ENCODE measurements around the gene GABPB2. TPM values are rescaled to one million over a fixed set of nuclear protein-coding genes. Genes with fewer than 3 reads are reported as not detected.

Gene GABPB2
- total and polyA plus RNA-seq, 4 donors: 0.94 to 13.3 (median 4.4) TPM

DNA sequence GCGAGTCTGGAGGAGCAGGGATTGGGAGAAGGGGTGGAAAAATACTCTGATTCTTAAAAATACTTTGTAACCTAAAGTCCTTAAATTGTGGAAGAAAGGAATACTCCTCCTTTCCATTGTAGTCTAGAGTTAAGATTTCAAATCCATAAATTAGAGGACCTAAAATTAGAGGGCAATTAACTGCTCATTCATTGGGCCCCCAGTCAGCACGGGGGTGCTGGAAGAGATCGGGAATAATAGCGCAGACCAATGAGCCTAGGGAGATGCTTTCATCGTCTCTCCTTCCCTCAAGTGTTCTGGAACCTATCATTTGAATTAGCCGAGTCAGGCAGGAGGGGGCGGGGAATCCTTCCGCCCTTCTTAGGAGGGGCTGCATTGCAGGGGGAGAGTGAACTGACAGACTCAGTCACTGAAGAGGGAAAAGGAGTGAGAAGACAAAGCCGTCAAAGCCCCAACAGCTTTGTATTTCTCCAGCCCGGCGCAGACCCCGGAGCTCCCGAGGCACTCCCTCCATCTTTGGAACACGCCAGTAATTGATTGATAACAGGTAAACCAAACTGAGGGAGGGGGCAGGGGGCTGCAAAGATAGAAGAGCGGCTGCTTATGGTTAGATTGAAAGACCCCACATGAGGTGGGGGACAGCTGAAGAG, 10.4 kb upstream of the GABPB2 start, which contains the start of gene MLLT11:
Gene MLLT11, plus strand, starts transcription at position 391 of the 650 bp plus-strand sequence. CDS start 6,828 bp downstream, outside the sequence.
- Histone ChIP-seq H3K36me3 (ENCODE audit: control insufficient read depth in 4 of 4, insufficient read depth in 3 of 4, low read depth in 1 of 4, low read length in 3 of 4) (peaks cover 0 to 11% (median 7%) of the 10 kb centered on the region in 4 donors), H3K4me3 (ENCODE audit: low read depth in 1 of 3, low read length in 3 of 3) (peak within 1 kb of the TSS; percentile 68 to 96 (median 85)), H3K9ac (ENCODE audit: low read depth in 1 of 2, low read length in 2 of 2) (peak within 1 kb of the TSS; percentile 94 to 95), H3K4me1 (ENCODE audit: control insufficient read depth in 4 of 4, insufficient read depth in 4 of 4, low read length in 3 of 4) (peaks cover 3 to 51% (median 42%) of the 10 kb centered on the region in 4 donors), H3K27me3 (ENCODE audit: control insufficient read depth in 4 of 4, insufficient read depth in 4 of 4, low read length in 3 of 4) (no peaks in the 10 kb centered on the region), H3K9me3 (ENCODE audit: control insufficient read depth in 4 of 4, low read length in 3 of 4) (no peaks in the 10 kb centered on the region), H3K27ac (ENCODE audit: low read depth in 1 of 2, low read length in 2 of 2) (peak within 1 kb of the TSS; percentile 91 to 94)
- WGBS: 15% methylated on average over 15 of the region's 15 CpGs
- DNase-seq (ENCODE audit: low spot score): no peak
- TF ChIP-seq FOXA2 (IDR thresholded peaks at IDR 0.05): no peak

DNA sequence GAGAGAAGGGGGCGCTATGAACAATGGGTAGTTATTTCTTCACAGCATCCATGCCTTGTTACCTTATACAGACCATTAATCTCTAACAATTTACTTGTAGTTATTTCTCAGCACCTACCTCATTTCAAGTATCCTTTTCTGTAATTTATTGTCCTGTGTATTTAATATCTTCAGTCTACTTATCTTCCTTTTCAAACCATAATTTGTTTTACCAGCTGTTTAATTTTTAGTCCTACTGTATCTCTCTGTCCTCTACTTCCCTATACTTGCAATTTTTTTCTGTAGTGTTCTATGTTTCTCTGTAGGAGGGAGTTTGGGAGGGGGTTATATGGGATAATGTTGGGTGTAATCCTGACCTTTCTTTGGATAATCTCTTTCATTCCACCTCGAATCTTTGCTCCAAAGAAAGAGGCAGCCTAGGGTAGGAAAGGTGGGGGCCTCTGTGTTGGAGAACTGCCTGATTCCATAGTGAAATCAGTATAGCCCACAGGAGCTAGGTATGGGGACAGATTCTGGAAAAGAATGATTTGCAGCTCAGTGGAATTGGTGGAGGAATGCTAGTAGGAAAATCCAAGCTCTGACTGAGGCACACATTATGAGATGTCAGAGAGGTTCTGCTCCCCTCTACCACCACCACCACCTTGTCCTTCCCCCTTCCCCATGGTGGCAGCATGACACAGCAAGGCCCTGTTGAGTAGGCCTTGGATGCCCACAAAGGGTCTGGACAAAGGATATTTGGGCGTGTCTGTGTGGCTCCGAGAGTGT, 9.7 kb upstream of the GABPB2 start:
- Histone ChIP-seq H3K9me3 (ENCODE audit: control insufficient read depth in 4 of 4, low read length in 3 of 4) (no peaks in the 10 kb centered on the region), H3K27me3 (ENCODE audit: control insufficient read depth in 4 of 4, insufficient read depth in 4 of 4, low read length in 3 of 4) (no peaks in the 10 kb centered on the region), H3K27ac (ENCODE audit: low read depth in 1 of 2, low read length in 2 of 2) (peak overlapping the region; percentile 14 to 94), H3K9ac (ENCODE audit: low read depth in 1 of 2, low read length in 2 of 2) (no peak overlapping the region), H3K4me1 (ENCODE audit: control insufficient read depth in 4 of 4, insufficient read depth in 4 of 4, low read length in 3 of 4) (peaks cover 8 to 53% (median 46%) of the 10 kb centered on the region in 4 donors), H3K36me3 (ENCODE audit: control insufficient read depth in 4 of 4, insufficient read depth in 3 of 4, low read depth in 1 of 4, low read length in 3 of 4) (peaks cover 0 to 4% (median 0%) of the 10 kb centered on the region in 4 donors), H3K4me3 (ENCODE audit: low read depth in 1 of 3, low read length in 3 of 3) (peak overlapping the region in 1 of 3 donors; percentile 68)
- TF ChIP-seq, protein P1, sequence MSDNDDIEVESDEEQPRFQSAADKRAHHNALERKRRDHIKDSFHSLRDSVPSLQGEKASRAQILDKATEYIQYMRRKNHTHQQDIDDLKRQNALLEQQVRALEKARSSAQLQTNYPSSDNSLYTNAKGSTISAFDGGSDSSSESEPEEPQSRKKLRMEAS (IDR thresholded peaks at IDR 0.05): no peak
- no peak for TF ChIP-seq RXRA (IDR thresholded peaks at IDR 0.05)
- TF ChIP-seq, protein P2, sequence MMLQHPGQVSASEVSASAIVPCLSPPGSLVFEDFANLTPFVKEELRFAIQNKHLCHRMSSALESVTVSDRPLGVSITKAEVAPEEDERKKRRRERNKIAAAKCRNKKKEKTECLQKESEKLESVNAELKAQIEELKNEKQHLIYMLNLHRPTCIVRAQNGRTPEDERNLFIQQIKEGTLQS (IDR thresholded peaks at IDR 0.05): no peak
- TF ChIP-seq FOXA1 (IDR thresholded peaks at IDR 0.05): no peak
- no peak for TF ChIP-seq GABPA (IDR thresholded peaks at IDR 0.05 in 1 of 2, conservative IDR thresholded peaks at IDR 0.05 in 1 of 2)
- no peak for TF ChIP-seq RAD21 (IDR thresholded peaks at IDR 0.05)
- no peak for TF ChIP-seq FOXA2 (IDR thresholded peaks at IDR 0.05)
- no peak for TF ChIP-seq HNF4G (IDR thresholded peaks at IDR 0.05)
- TF ChIP-seq, protein P3, sequence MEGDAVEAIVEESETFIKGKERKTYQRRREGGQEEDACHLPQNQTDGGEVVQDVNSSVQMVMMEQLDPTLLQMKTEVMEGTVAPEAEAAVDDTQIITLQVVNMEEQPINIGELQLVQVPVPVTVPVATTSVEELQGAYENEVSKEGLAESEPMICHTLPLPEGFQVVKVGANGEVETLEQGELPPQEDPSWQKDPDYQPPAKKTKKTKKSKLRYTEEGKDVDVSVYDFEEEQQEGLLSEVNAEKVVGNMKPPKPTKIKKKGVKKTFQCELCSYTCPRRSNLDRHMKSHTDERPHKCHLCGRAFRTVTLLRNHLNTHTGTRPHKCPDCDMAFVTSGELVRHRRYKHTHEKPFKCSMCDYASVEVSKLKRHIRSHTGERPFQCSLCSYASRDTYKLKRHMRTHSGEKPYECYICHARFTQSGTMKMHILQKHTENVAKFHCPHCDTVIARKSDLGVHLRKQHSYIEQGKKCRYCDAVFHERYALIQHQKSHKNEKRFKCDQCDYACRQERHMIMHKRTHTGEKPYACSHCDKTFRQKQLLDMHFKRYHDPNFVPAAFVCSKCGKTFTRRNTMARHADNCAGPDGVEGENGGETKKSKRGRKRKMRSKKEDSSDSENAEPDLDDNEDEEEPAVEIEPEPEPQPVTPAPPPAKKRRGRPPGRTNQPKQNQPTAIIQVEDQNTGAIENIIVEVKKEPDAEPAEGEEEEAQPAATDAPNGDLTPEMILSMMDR (IDR thresholded peaks at IDR 0.05; ENCODE audit: low read depth, low read length, missing input control): no peak
- no peak for TF ChIP-seq EGR1 (IDR thresholded peaks at IDR 0.05; ENCODE audit: low read depth in 2 of 2)
- no peak for TF ChIP-seq TAF1 (conservative IDR thresholded peaks at IDR 0.05)
- TF ChIP-seq SP1 (IDR thresholded peaks at IDR 0.05): no peak
- TF ChIP-seq, protein P4, sequence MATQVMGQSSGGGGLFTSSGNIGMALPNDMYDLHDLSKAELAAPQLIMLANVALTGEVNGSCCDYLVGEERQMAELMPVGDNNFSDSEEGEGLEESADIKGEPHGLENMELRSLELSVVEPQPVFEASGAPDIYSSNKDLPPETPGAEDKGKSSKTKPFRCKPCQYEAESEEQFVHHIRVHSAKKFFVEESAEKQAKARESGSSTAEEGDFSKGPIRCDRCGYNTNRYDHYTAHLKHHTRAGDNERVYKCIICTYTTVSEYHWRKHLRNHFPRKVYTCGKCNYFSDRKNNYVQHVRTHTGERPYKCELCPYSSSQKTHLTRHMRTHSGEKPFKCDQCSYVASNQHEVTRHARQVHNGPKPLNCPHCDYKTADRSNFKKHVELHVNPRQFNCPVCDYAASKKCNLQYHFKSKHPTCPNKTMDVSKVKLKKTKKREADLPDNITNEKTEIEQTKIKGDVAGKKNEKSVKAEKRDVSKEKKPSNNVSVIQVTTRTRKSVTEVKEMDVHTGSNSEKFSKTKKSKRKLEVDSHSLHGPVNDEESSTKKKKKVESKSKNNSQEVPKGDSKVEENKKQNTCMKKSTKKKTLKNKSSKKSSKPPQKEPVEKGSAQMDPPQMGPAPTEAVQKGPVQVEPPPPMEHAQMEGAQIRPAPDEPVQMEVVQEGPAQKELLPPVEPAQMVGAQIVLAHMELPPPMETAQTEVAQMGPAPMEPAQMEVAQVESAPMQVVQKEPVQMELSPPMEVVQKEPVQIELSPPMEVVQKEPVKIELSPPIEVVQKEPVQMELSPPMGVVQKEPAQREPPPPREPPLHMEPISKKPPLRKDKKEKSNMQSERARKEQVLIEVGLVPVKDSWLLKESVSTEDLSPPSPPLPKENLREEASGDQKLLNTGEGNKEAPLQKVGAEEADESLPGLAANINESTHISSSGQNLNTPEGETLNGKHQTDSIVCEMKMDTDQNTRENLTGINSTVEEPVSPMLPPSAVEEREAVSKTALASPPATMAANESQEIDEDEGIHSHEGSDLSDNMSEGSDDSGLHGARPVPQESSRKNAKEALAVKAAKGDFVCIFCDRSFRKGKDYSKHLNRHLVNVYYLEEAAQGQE (IDR thresholded peaks at IDR 0.05): no peak
- TF ChIP-seq JUND (IDR thresholded peaks at IDR 0.05): no peak
- no peak for TF ChIP-seq YY1 (IDR thresholded peaks at IDR 0.05)
- TF ChIP-seq HNF4A (conservative IDR thresholded peaks at IDR 0.05): no peak
- DNase-seq (ENCODE audit: low spot score): no peak
- 78% methylated on average over 4 of the region's 4 CpGs for WGBS

Data from liver (tissue), 9 donors.